Keratinocyte (primary cell): ENCODE data around the gene CORO2A. TPM values are rescaled to one million over a fixed set of nuclear protein-coding genes. Genes with fewer than 3 reads are reported as not detected.
"Not testable (repeated sequence)": the region's sequence is repeated elsewhere in the genome, so short reads cannot be mapped to it uniquely, and the experiment has no call there.

ENCODE experiments used
- DNase-seq: peaks from one replicate; pipeline ENCODE4 v3.0.0-alpha.2; 2011; ENCODE audit warnings: low read depth, missing footprints, low spot score
- FAIRE-seq: peaks from 2 replicates; lab custom pipeline; 2011; peaks lifted over from hg19 to GRCh38; lab: Jason Lieb, UNC
- H2AFZ ChIP-seq: 2 replicates; pipeline ENCODE4 v1.6.0; 2012; ENCODE audit warnings: low read length, control low read depth, inconsistent platforms; ENCODE audit not compliant: control insufficient read depth
- H3K27ac ChIP-seq: 2 replicates; pipeline ENCODE4 v1.5.1; 2011; ENCODE audit warnings: low read length; ENCODE audit not compliant: control insufficient read depth, insufficient read depth
- H3K27me3 ChIP-seq: 3 replicates; pipeline ENCODE4 v1.6.0; 2011; ENCODE audit warnings: low read length; ENCODE audit not compliant: control insufficient read depth, insufficient read depth; ENCODE audit errors: extremely low read depth
- H3K36me3 ChIP-seq, 2 experiments: 2 replicates in 1 of 2; 3 replicates in 1 of 2; pipeline ENCODE4 v1.5.1; 2011; ENCODE audit warnings: low read length in 2 of 2, mild to moderate bottlenecking in 1 of 2; ENCODE audit not compliant: control insufficient read depth in 2 of 2, insufficient read depth in 2 of 2; ENCODE audit errors: extremely low read depth in 1 of 2
- H3K4me1 ChIP-seq: 3 replicates; pipeline ENCODE4 v1.5.1; 2011; ENCODE audit warnings: low read length; ENCODE audit not compliant: control insufficient read depth, insufficient read depth; ENCODE audit errors: extremely low read depth
- H3K4me2 ChIP-seq: 3 replicates; pipeline ENCODE4 v1.6.0; 2011; ENCODE audit warnings: low read depth, low read length; ENCODE audit not compliant: control insufficient read depth, insufficient read depth; ENCODE audit errors: extremely low read depth
- H3K4me3 ChIP-seq, 3 experiments: fragments of 200-600 bp in 1 of 3; sonication (generic) in 1 of 3; 2 replicates in 2 of 3; 3 replicates in 1 of 3; pipeline ENCODE4 v1.5.1; 2011 to 2016; ENCODE audit warnings: low read length in 3 of 3, mild to moderate bottlenecking in 3 of 3, control low read depth in 2 of 3, inconsistent platforms in 1 of 3, low read depth in 1 of 3, mixed read lengths in 1 of 3, mixed run types in 1 of 3, moderate library complexity in 1 of 3; ENCODE audit not compliant: control insufficient read depth in 2 of 3, insufficient read depth in 2 of 3; ENCODE audit errors: extremely low read depth in 1 of 3
- H3K79me2 ChIP-seq: 2 replicates; pipeline ENCODE4 v1.6.0; 2012; ENCODE audit warnings: low read length; ENCODE audit not compliant: control insufficient read depth, insufficient read depth
- H3K9ac ChIP-seq: 3 replicates; pipeline ENCODE4 v1.6.0; 2011; ENCODE audit warnings: low read length; ENCODE audit not compliant: control insufficient read depth, insufficient read depth; ENCODE audit errors: extremely low read depth
- H3K9me1 ChIP-seq: 3 replicates; pipeline ENCODE4 v1.6.0; 2011; ENCODE audit warnings: low read length; ENCODE audit not compliant: control insufficient read depth, insufficient read depth; ENCODE audit errors: extremely low read depth
- H3K9me3 ChIP-seq: 2 replicates; pipeline ENCODE4 v1.5.1; 2012; ENCODE audit warnings: low read depth, low read length; ENCODE audit not compliant: control insufficient read depth
- H4K20me1 ChIP-seq: 3 replicates; pipeline ENCODE4 v1.6.0; 2011; ENCODE audit warnings: low read length; ENCODE audit not compliant: control insufficient read depth, insufficient read depth; ENCODE audit errors: extremely low read depth
- EZH2 ChIP-seq: IDR thresholded peaks from one replicate; pipeline ENCODE4 v1.6.1; 2012; ENCODE audit warnings: inconsistent platforms, mild to moderate bottlenecking, low read length, moderate library complexity
- dilution Hi-C: fragments of 300-500 bp; cut with MboI; formaldehyde crosslinking; loops from one replicate; pipeline ENCODE4 v1.7.0; 2020; ENCODE audit warnings: low sequenced_read_pairs; ENCODE audit not compliant: extremely low pct_ligation_motif_present
- polyA plus RNA-seq, 5 experiments: library from polyadenylated mRNA; depleted of rRNA in 3 of 5; stranded (reverse) in 3 of 5; stranded (forward) in 1 of 5; unstranded in 1 of 5; fragments of >200 nt; gene quantifications; 1 replicate in 1 of 5; 2 replicates in 3 of 5; 3 replicates in 1 of 5; pipeline versions ENCODE4 v1.2.1 to v1.2.3, GENCODE V29; 2011 to 2012; ENCODE audit warnings: missing spikeins in 2 of 5, low read depth in 1 of 5, low replicate concordance in 1 of 5
- TF ChIP-seq, protein P1 (sequence below), 3 experiments: IDR thresholded peaks in 1 of 3; conservative IDR thresholded peaks in 1 of 3; optimal IDR thresholded peaks in 1 of 3; 2 replicates in 2 of 3; 3 replicates in 1 of 3; pipeline versions ENCODE3 to v1.5.1; 2011; ENCODE audit warnings: low read length in 3 of 3, mild to moderate bottlenecking in 3 of 3, moderate library complexity in 2 of 3, control low read depth in 1 of 3, inconsistent platforms in 1 of 3; ENCODE audit not compliant: insufficient read depth in 2 of 3; ENCODE audit errors: extremely low read depth in 1 of 3

The CORO2A gene
- polyA plus RNA-seq, 1 donor (not counting 4 experiments of a cell fraction or from before 2014, with no cell fraction given), result 31.7 TPM

DNA sequence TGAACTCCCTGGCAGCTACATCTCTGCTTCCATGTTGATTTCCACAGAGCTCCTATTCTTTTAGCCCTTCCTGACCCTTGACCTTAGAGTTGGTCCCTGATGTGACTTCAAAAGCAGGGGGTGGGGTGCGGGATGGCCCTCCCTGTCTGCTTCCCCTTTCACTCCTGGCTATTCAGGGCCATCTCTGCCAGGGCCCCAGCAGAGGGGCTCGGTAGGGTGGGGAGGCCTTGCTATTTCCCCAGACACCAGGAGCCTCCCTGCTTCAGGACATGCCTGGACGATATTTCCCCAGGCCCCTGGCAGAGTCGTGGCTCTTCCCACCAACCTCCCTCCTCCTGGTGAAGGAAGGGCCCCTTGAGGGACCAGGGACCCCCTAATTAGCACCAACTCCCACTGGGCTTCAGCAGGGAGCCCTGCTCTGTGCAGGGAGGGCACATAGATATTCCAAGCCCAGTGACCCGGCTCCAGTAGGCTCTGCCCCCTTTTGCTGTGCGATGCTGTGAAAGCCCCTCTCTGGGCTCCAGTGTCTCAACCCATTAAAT lies 17.3 kb downstream of the CORO2A start:
- TF ChIP-seq, protein P1, sequence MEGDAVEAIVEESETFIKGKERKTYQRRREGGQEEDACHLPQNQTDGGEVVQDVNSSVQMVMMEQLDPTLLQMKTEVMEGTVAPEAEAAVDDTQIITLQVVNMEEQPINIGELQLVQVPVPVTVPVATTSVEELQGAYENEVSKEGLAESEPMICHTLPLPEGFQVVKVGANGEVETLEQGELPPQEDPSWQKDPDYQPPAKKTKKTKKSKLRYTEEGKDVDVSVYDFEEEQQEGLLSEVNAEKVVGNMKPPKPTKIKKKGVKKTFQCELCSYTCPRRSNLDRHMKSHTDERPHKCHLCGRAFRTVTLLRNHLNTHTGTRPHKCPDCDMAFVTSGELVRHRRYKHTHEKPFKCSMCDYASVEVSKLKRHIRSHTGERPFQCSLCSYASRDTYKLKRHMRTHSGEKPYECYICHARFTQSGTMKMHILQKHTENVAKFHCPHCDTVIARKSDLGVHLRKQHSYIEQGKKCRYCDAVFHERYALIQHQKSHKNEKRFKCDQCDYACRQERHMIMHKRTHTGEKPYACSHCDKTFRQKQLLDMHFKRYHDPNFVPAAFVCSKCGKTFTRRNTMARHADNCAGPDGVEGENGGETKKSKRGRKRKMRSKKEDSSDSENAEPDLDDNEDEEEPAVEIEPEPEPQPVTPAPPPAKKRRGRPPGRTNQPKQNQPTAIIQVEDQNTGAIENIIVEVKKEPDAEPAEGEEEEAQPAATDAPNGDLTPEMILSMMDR (optimal IDR thresholded peaks at IDR 0.05 in 1 of 3, IDR thresholded peaks at IDR 0.05 in 1 of 3, conservative IDR thresholded peaks at IDR 0.05 in 1 of 3; ENCODE audit: extremely low read depth in 1 of 3, insufficient read depth in 2 of 3, low read length in 3 of 3), result no peak
- TF ChIP-seq EZH2, result no peak
- Histone ChIP-seq H3K27ac (no peak overlapping the region), H3K9me3 (no peaks in the 10 kb centered on the region), H3K9me1 (peaks cover 5% of the 10 kb centered on the region), H3K27me3 (no peaks in the 10 kb centered on the region), H2AFZ (no peak overlapping the region), H3K36me3 (peaks cover 0 to 1% of the 10 kb centered on the region in 2 experiments), H3K9ac (no peak overlapping the region), H3K4me1 (peaks cover 7% of the 10 kb centered on the region), H3K4me2 (no peak overlapping the region), H3K79me2 (peaks cover 84% of the 10 kb centered on the region), H3K4me3 (no peak overlapping the region), H4K20me1 (peaks cover 4% of the 10 kb centered on the region)
- FAIRE-seq (no peak), DNase-seq (no peak)
- dilution Hi-C loops, result no loop called here

DNA sequence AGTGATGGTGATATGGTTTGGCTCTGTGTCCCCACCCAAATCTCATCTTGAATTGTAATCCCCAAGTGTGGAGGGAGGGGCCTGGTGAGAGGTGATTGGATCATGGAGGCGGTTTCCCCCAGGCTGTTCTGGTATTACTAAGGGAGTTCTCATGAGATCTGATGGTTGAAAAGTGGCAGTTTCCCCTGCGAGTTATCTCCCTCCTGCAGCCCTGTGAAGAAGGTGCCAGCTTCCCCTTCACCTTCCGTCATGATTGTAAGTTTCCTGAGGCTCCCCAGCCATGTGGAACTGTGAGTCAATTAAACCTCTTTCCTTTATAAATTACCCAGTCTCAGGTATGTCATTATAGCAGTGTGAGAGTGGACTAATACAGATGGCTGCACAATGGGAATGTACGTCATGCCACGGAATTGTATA lies 17.9 kb downstream of the CORO2A start:
- Histone ChIP-seq H3K79me2 (peaks cover 85% of the 10 kb centered on the region), H3K4me1 (peaks cover 11% of the 10 kb centered on the region)
- H3K9ac ChIP-seq, H2AFZ ChIP-seq, FAIRE-seq, dilution Hi-C loops, H3K9me1 ChIP-seq, H3K4me2 ChIP-seq, H3K36me3 ChIP-seq, H4K20me1 ChIP-seq, H3K27me3 ChIP-seq, H3K27ac ChIP-seq, H3K9me3 ChIP-seq, H3K4me3 ChIP-seq, DNase-seq: not testable (repeated sequence)

DNA sequence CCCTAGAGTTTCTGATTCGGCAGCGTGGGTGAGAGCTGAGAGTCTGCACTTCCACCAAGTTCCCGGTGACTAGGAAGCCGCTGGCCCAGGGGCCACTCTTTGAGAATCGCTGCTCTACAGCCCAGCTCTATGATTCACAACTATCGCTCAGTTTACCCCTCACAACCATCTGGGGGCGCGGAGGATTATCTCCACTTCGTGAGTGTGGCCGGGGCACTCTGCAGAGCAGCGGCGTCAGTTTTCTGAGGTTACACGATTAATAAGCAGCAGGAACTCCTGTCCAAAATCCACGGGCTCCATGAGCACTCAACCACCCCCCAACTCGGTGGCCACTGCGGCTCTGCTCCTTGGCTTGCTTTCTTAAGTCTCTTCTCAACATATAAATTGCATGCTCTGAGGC lies 19.3 kb downstream of the CORO2A start:
- no peak overlapping the region for H2AFZ ChIP-seq
- no peaks in the 10 kb centered on the region for H3K36me3 ChIP-seq
- peaks cover 6% of the 10 kb centered on the region for H4K20me1 ChIP-seq
- H3K4me3 ChIP-seq, result no peak overlapping the region
- no peak overlapping the region for H3K27ac ChIP-seq
- no peak for FAIRE-seq
- no peak for DNase-seq
- peaks cover 10% of the 10 kb centered on the region for H3K9me1 ChIP-seq
- no peak overlapping the region for H3K4me2 ChIP-seq
- no peak overlapping the region for H3K9ac ChIP-seq
- H3K27me3 ChIP-seq, result no peaks in the 10 kb centered on the region
- peaks cover 82% of the 10 kb centered on the region for H3K79me2 ChIP-seq
- TF ChIP-seq, protein P1 (optimal IDR thresholded peaks at IDR 0.05 in 1 of 3, IDR thresholded peaks at IDR 0.05 in 1 of 3, conservative IDR thresholded peaks at IDR 0.05 in 1 of 3; ENCODE audit: extremely low read depth in 1 of 3, insufficient read depth in 2 of 3, low read length in 3 of 3), result no peak
- no peak for TF ChIP-seq EZH2
- H3K4me1 ChIP-seq, result peaks cover 22% of the 10 kb centered on the region
- no peaks in the 10 kb centered on the region for H3K9me3 ChIP-seq
- dilution Hi-C loops, result no loop called here
